ENCODE measurements around the gene FHOD3.
"Not testable (repeated sequence)": the region's sequence is repeated elsewhere in the genome, so short reads cannot be mapped to it uniquely, and the experiment has no call there.

FHOD3 gene

GRCh38 chr18:36724169-36724568, 426.7 kb downstream of the FHOD3 start:
- DNase-seq = no peak

DNA sequence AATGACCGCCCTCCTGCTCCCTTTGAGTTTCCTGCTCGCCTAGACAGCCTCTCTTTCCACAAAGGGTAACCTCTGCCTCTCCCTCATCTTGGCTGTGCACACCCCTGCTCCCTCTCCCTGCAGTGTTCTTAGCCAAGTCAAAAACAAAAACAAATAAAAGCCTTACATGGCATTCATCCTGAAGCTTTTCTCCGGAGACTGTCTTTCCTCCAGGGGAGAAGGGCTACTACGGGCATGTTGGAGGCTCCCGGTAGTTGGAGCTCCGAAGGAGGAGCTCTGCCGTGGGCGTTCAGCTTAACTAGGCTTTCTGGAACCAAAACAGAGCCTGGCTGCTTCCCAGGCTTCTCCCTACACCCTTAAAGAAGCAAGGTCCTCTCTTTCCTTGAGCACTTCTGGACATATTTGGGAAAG, 427.1 kb downstream of the FHOD3 start:
- no peak for DNase-seq

- DNase-seq = no peak
Observed at GRCh38 chr18:36728345-36728744, 430.8 kb downstream of the FHOD3 start.

GRCh38 chr18:36729197-36729596, 431.7 kb downstream of the FHOD3 start:
- DNase-seq = no peak

- no peak for DNase-seq
Observed at GRCh38 chr18:36732264-36732663, 434.8 kb downstream of the FHOD3 start.

DNA sequence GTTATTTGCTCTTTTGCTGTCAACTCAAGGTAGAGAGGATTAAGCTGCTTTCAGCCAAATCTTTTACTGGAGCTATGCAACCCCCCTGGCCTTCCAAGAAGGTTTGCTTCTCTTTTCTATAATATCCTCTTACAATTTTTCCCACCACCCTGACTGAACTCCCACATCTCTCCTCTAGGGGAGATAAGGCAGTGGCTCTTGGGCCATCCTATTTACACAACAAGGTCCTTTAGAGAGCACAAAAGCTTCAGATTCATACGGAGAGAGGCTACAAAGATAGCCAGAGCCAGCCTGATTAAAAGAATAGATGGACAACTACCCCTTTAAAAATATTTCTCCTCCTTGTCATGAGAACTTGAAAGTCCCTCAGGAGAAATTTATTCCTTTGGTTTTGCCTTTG, 435.6 kb downstream of the FHOD3 start:
- no peak for DNase-seq

DNA sequence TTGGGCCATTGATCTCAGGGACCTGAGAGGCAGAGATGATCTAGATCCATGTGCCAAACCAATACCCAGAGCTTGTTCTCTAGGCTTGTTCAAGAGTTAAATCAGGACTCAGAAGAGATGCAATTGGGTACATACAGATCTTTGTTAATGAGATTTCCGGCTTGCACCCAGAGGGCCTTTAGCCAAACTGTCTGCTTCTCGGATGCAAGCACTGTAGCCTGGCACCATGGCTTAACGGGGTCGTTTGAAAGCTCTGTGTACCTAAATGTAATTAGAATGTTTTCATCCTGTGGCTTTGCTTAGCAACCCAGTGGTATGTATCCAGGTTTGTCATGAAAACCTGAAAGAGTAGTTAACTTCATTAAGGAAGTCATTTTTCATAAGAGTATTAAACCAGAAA, 437.1 kb downstream of the FHOD3 start:
- no peak for DNase-seq

DNA sequence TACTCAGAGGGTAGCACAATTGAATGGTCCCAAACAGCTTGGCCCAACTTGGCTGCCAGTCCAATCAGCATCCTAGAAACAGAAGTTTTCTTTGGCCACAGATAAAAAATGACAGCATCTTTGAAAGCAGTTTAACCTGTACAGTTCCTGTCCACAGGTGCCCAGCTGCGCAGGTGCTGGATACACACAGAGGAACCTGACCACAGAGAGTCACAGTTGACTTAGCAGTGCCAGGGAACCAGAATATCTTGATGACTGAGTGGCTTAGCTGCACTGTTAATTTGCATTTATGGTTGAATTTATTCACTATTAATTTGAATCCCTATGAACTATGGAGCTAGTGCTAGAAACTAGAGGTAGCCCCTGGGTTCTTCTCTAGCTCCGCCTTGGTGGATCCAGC, 437.6 kb downstream of the FHOD3 start:
- no peak for DNase-seq

GRCh38 chr18:36736094-36736493, 438.6 kb downstream of the FHOD3 start:
- DNase-seq = no peak

DNA sequence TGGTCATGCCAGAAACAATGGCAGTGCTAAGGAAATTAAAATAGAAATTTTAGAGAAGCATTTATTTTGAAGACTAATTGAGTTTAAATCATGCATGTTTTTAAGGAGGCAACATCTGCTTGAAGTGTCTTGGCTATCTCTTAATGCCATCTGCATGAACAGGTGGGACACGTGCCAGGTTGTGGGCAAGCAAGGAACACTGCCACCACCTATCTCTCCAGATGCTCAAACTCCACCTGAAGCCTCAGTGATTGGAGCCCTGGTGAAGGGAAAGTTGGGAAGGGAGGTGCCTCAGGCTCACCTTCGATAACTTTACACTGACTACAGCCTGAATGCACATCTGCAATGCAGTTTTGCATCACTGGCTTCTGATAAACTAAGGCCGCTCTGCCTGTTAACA, 439.8 kb downstream of the FHOD3 start:
- DNase-seq = no peak

DNA sequence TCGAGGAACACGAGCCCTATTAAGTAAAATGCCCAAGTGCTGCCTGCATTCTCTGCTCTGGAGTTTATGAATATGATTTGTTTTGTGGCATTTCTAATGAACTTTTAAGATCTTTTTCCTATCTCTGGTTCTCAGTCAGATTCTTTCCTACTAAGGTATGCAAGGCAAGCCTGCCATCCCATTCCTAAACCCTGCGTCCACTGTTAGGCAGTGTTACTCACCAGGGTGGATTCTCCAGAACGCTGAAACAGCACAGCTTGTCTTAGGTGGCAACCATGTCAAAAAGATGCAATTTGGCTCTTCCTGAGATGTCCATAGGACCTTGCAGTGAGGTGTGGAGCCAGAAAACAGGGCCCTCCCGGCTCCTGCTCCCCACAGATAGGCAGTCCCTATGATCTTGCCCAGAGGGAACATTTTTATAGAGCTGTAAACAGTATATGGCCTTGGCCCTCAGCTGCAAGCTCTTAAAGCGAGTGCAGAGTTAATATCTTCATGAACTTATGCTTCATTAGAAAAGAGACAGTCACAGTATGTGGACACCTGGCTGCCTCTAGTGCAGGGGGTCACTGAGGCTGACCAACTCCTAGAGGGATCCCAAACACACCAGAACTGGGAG, 446.9 kb downstream of the FHOD3 start:
- no peak for DNase-seq

DNA sequence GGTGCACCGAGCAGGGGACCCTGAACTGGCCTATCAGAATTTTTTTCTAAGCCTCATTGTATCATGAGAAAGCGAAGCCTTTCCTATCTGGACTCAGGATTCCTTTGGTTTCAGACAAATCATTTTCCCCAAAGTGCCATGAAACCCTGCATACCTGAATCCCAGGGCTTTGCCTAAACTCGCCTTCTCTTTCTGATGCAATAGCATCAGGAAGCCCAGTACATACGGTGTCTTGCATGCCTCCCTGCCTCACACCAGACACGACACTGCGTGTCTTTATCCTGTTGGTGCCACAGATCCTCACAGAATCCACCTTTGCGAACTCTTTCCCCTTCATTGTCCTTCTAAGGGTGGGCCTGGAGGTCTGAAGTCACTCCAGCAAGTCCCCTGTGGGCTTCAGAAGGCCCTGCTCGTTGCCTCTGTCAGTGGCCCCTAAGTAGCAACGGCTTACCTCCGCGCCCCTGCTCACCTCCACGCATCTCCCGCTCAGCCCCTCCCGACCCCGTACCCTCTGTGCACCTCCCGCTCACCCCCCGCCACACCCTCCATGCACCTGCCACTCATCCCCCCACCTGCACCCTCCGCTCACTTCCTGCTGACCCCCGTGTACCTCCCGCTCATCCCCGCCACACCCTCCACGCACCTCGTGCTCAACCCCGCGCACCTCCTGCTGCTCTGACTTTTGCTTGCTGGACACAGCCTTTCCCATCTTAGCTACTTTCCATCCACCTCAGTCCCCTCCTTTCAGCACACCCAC, 447.9 kb downstream of the FHOD3 start:
- no peak for DNase-seq

GRCh38 chr18:36752929-36753865, 455.7 kb downstream of the FHOD3 start:
- DNase-seq = no peak

- DNase-seq = no peak
Observed at GRCh38 chr18:36756242-36756641, 458.7 kb downstream of the FHOD3 start.

DNA sequence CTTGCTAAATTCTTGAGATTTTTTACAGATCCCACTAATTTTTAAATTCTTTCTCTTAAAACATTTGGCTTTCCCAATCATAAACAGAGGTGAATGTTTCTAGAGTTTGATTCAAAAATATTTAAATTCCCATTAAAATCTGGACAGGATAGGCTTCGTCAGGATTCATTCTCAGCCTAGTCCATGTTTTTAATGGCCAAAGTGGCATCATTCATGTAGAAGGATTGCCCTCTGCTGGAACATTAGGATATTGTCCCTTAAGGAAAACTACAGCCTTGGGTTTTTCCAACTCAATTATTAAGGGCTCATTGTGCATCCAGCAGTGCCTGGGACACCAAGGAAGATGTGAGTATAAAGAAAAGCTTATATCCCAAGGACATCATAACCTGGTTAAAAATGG, 459.6 kb downstream of the FHOD3 start:
- no peak for DNase-seq

DNA sequence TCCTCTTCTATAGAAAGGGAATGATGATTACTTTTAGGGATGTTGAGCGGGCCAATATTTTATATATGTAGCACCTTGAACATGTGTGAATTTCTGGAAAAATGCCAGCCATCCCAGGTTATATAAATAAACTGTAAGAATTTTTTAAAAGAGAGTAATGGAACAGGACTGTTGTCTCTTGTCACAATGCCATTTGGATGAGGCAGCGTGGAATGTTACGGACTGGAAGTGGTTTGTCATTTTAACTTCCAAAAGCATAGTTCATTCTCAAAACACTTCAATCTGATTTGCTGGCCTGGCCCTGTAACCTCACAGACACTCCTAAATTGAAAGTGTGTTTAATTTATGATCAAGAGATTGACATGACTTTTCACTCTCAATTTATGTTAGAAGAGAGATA, 460.5 kb downstream of the FHOD3 start:
- no peak for DNase-seq

- DNase-seq = no peak
Observed at GRCh38 chr18:36758623-36759022, 461.1 kb downstream of the FHOD3 start.

DNA sequence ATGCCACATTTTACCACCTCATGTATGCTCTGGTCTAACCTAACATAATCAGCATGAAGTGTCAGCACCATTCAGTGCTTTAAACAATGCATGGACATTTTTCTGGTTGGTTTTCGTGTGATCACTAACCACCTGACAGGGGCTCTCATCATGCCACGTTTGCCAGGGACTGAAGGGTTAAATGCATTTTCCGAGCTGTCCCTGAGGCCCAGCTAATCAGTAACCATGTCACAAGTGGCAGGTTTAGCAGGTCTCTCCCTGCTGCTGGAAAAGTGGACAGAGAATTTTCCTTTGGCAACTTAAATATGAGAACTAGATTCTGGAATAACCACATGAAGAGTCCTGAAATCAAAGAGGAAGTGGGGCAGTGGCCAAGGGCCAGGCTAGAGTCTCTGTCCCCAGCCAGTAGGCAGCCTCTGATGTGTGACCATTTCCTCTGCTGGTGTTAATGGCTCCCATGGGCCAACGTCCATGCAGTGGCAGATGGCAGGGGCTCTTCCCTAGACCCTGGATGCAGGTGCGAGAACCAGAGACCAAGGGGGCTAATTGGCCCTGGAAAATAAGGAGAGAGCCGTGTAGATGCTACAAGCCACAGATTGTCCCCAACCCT, 461.8 kb downstream of the FHOD3 start:
- no peak for DNase-seq

- no peak for DNase-seq
Observed at GRCh38 chr18:36760598-36760997, 463.1 kb downstream of the FHOD3 start.

DNA sequence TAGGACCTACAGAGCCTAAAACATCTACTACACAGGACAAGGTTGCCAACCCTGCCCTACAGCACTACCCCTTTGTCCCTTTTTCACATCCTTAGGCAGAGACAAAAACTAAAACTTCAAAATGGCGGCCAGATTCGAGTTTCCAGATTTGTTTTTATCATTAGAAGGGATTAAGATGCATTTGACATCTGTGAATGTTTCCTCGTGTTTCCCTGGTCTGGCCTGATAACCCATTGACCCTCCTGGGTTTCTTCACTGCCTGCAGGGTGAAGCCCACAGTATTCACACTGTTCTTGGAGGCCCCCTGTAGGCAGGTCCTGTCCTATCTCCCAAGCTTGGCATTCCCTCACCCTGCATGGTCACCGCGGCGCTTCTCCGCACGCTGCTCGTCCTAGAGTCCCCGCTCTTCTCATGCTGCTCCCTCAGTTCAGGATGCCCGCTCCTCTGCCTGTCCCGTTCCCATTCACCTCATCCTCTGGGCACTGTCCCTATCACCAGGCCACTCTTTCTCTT, 463.7 kb downstream of the FHOD3 start:
- no peak for DNase-seq

DNA sequence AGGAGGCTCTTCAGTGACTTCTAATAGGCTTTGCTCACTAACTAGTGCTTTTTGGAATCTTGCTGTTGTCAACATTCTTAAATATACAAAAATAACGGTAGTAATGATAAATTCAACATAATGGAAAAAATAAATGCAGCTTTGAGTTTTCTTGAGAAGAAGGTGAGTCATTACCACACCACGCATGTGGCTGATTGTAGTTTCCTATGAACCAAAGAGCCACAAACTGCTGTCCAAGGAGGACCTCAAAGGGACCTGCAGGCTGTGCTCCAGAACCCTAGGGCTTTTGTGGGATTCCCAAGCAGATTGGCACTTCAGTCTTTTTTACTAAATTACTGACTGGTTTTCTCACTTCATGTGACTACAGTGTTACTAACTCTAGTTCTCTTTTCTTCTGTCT, 464.6 kb downstream of the FHOD3 start:
- DNase-seq = no peak

DNA sequence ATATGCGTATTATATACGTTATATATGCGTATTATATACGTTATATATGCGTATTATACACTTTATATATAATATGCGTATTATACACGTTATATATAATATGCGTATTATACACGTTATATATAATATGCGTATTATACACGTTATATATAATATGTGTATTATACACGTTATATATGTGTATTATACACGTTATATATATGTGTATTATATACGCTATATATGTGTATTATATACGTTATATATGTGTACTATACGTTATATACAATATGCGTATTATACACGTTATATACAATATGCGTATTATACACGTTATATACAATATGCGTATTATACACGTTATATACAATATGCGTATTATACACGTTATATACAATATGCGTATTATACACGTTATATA, 465.5 kb downstream of the FHOD3 start:
- not testable (repeated sequence) for DNase-seq

DNA sequence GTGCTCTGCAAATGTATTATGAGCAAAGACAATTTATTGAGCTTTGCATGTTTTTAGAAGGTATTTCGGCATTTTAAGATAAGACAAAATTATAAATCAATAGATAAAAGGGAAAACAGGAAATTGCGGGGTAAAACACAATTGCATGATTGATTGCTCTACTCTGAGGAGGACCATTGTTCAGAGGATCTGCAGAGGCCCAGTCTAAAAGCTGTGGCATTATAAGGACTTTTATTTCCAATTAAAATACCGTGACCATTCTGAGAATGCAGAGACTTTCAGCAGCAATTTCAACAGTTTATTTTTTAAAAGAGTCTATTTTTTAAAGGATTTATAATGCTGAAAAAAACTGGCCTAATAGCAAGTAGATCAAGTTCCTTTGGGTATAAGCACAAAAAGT, 469.3 kb downstream of the FHOD3 start:
- no peak for DNase-seq
